ENCODE measurements around the gene B4GALT2.

Gene B4GALT2

GRCh38 chr1:43969746-43970466, 9.1 kb upstream of the B4GALT2 start, which contains the start of gene DPH2:
Gene DPH2, plus strand, starts transcription at chr1:43970010. Its CDS starts 166 bp downstream, at chr1:43970176.
- Mint-ChIP-seq H3K36me3 (peaks cover 10% of the 10 kb centered on the region), H3K4me3 (peak within 1 kb of the TSS; percentile 91), H3K27me3 (no peaks in the 10 kb centered on the region), H3K4me1 (peaks cover 40% of the 10 kb centered on the region), H3K9me3 (no peaks in the 10 kb centered on the region), H3K27ac (peak within 1 kb of the TSS; percentile 71)
- peak; percentile 99 for DNase-seq
- CTCF ChIA-PET, result interaction anchor here (1.0 to 1.2 kb wide), 3 partner anchors 11 to 35 kb away, joined by 3 read pairs; no protein-coding TSS in a partner anchor

GRCh38 chr1:43970502-43970901, 8.5 kb upstream of the B4GALT2 start:
- CTCF ChIA-PET, result interaction anchor here (0.6 to 1.2 kb wide), 4 partner anchors 11 to 36 kb away, joined by 3 to 4 read pairs (median 3); no protein-coding TSS in a partner anchor
- H3K27ac Mint-ChIP-seq, result peak overlapping the region; percentile 71

GRCh38 chr1:43970911-43971310, 8.1 kb upstream of the B4GALT2 start:
- Mint-ChIP-seq H3K27me3 (no peaks in the 10 kb centered on the region), H3K27ac (peak overlapping the region; percentile 66), H3K9me3 (no peaks in the 10 kb centered on the region), H3K4me3 (peak overlapping the region; percentile 91), H3K4me1 (peaks cover 43% of the 10 kb centered on the region), H3K36me3 (peaks cover 13% of the 10 kb centered on the region)
- CTCF ChIA-PET, result interaction anchor here (0.6 to 1.2 kb wide), 3 partner anchors 12 to 25 kb away, joined by 3 to 4 read pairs (median 3); no protein-coding TSS in a partner anchor
- DNase-seq, result no peak

More at GRCh38 chr1:43970502-43970901, 8.5 kb upstream of the B4GALT2 start:
- Mint-ChIP-seq H3K9me3 (no peaks in the 10 kb centered on the region), H3K27me3 (no peaks in the 10 kb centered on the region), H3K4me1 (peaks cover 40% of the 10 kb centered on the region), H3K4me3 (peak overlapping the region; percentile 91), H3K36me3 (peaks cover 10% of the 10 kb centered on the region)
- no peak for DNase-seq

- H3K4me3 Mint-ChIP-seq, result peak overlapping the region; percentile 91
- peaks cover 48% of the 10 kb centered on the region for H3K4me1 Mint-ChIP-seq
- H3K9me3 Mint-ChIP-seq, result no peaks in the 10 kb centered on the region
- no peak for DNase-seq
- H3K27ac Mint-ChIP-seq, result no peak overlapping the region
- H3K36me3 Mint-ChIP-seq, result peaks cover 17% of the 10 kb centered on the region
- no peaks in the 10 kb centered on the region for H3K27me3 Mint-ChIP-seq
- CTCF ChIA-PET, result interaction anchor here (0.6 kb wide), 2 partner anchors 22 to 74 kb away, joined by 4 read pairs; no protein-coding TSS in a partner anchor
Measured at GRCh38 chr1:43971336-43971980, 7.6 kb upstream of the B4GALT2 start.

GRCh38 chr1:43973981-43974442, 5.0 kb upstream of the B4GALT2 start:
- H3K4me1 Mint-ChIP-seq, result peaks cover 68% of the 10 kb centered on the region
- H3K9me3 Mint-ChIP-seq, result no peaks in the 10 kb centered on the region
- peaks cover 35% of the 10 kb centered on the region for H3K36me3 Mint-ChIP-seq
- DNase-seq, result no peak
- CTCF ChIA-PET, result interaction anchor here (2.2 kb wide), 1 partner anchor 39 kb away, joined by 15 read pairs; no protein-coding TSS in a partner anchor
- H3K27me3 Mint-ChIP-seq, result peaks cover 4% of the 10 kb centered on the region
- peak overlapping the region; percentile 91 for H3K27ac Mint-ChIP-seq
- peak overlapping the region; percentile 75 for H3K4me3 Mint-ChIP-seq

GRCh38 chr1:43974443-43975248, 4.4 kb upstream of the B4GALT2 start, which contains the start of gene ATP6V0B:
Gene ATP6V0B, plus strand, starts transcription at chr1:43974960. Its CDS starts 81 bp downstream, at chr1:43975041.
- peaks cover 35% of the 10 kb centered on the region for H3K36me3 Mint-ChIP-seq
- DNase-seq, result peak; percentile 97

GRCh38 chr1:43975249-43975961, 3.6 kb upstream of the B4GALT2 start:
- H3K4me1 Mint-ChIP-seq, result peaks cover 62% of the 10 kb centered on the region
- H3K27ac Mint-ChIP-seq, result peak overlapping the region; percentile 91
- peak overlapping the region; percentile 75 for H3K4me3 Mint-ChIP-seq
- CTCF ChIA-PET, result interaction anchor here (0.7 to 2.2 kb wide), 4 partner anchors 15 to 41 kb away, joined by 3 to 15 read pairs (median 4); no protein-coding TSS in a partner anchor
- DNase-seq, result peak; percentile 75
- peaks cover 11% of the 10 kb centered on the region for H3K27me3 Mint-ChIP-seq
- no peaks in the 10 kb centered on the region for H3K9me3 Mint-ChIP-seq
- peaks cover 36% of the 10 kb centered on the region for H3K36me3 Mint-ChIP-seq

More at GRCh38 chr1:43974443-43975248, 4.4 kb upstream of the B4GALT2 start, which contains the start of gene ATP6V0B:
- CTCF ChIA-PET, result interaction anchor here (0.9 to 2.2 kb wide), 2 partner anchors 38 to 40 kb away, joined by 4 to 15 read pairs; no protein-coding TSS in a partner anchor
- Mint-ChIP-seq H3K4me3 (peak within 1 kb of the TSS; percentile 75), H3K4me1 (peaks cover 63% of the 10 kb centered on the region), H3K9me3 (no peaks in the 10 kb centered on the region), H3K27ac (peak within 1 kb of the TSS; percentile 91), H3K27me3 (peaks cover 5% of the 10 kb centered on the region)

GRCh38 chr1:43976045-43976444, 3.0 kb upstream of the B4GALT2 start:
- peaks cover 11% of the 10 kb centered on the region for H3K27me3 Mint-ChIP-seq
- peaks cover 60% of the 10 kb centered on the region for H3K4me1 Mint-ChIP-seq
- peak overlapping the region; percentile 91 for H3K27ac Mint-ChIP-seq
- peaks cover 36% of the 10 kb centered on the region for H3K36me3 Mint-ChIP-seq
- no peak for DNase-seq
- peak overlapping the region; percentile 75 for H3K4me3 Mint-ChIP-seq
- CTCF ChIA-PET, result interaction anchor here (0.7 to 2.2 kb wide), 3 partner anchors 14 to 41 kb away, joined by 3 to 15 read pairs (median 3); no protein-coding TSS in a partner anchor
- H3K9me3 Mint-ChIP-seq, result no peaks in the 10 kb centered on the region

GRCh38 chr1:43976890-43977289, 2.1 kb upstream of the B4GALT2 start:
- Mint-ChIP-seq H3K27me3 (peaks cover 11% of the 10 kb centered on the region), H3K36me3 (peaks cover 36% of the 10 kb centered on the region), H3K4me3 (peak overlapping the region; percentile 75), H3K9me3 (no peaks in the 10 kb centered on the region), H3K27ac (no peak overlapping the region), H3K4me1 (peaks cover 56% of the 10 kb centered on the region)
- CTCF ChIA-PET, result interaction anchor here (1.2 kb wide), 1 partner anchor 31 kb away, joined by 4 read pairs; no protein-coding TSS in a partner anchor
- no peak for DNase-seq

GRCh38 chr1:43977376-43978263, 1.4 kb upstream of the B4GALT2 start:
- H3K27ac Mint-ChIP-seq, result no peak overlapping the region
- CTCF ChIA-PET, result interaction anchor here (1.0 to 1.2 kb wide), 2 partner anchors 29 to 32 kb away, joined by 3 to 4 read pairs; no protein-coding TSS in a partner anchor
- peaks cover 56% of the 10 kb centered on the region for H3K4me1 Mint-ChIP-seq
- H3K9me3 Mint-ChIP-seq, result no peaks in the 10 kb centered on the region
- peaks cover 36% of the 10 kb centered on the region for H3K36me3 Mint-ChIP-seq
- no peak for DNase-seq
- peak overlapping the region; percentile 75 for H3K4me3 Mint-ChIP-seq
- H3K27me3 Mint-ChIP-seq, result peaks cover 11% of the 10 kb centered on the region

- Mint-ChIP-seq H3K9me3 (no peaks in the 10 kb centered on the region), H3K36me3 (peaks cover 31% of the 10 kb centered on the region), H3K27ac (no peak overlapping the region), H3K4me1 (peaks cover 54% of the 10 kb centered on the region), H3K4me3 (peak overlapping the region; percentile 75), H3K27me3 (peaks cover 11% of the 10 kb centered on the region)
- CTCF ChIA-PET, result interaction anchor here (1.0 to 1.2 kb wide), 2 partner anchors 28 to 32 kb away, joined by 3 to 4 read pairs; no protein-coding TSS in a partner anchor
- DNase-seq, result no peak
Measured at GRCh38 chr1:43978264-43978550, 803 bp upstream of the B4GALT2 start.

- Mint-ChIP-seq H3K36me3 (peaks cover 27% of the 10 kb centered on the region), H3K27ac (no peak overlapping the region), H3K4me3 (no peak overlapping the region), H3K4me1 (peaks cover 44% of the 10 kb centered on the region), H3K27me3 (peaks cover 11% of the 10 kb centered on the region), H3K9me3 (no peaks in the 10 kb centered on the region)
- no peak for DNase-seq
- CTCF ChIA-PET, result no interaction called here
Measured at GRCh38 chr1:43979261-43979527, 184 bp downstream of the B4GALT2 start.

All from activated naive CD4-positive, alpha-beta T cell treated with anti-CD3 and anti-CD28 coated beads, Interleukin-2, amount 10 ng/mL, durations not matched to agents 7 days and 5 days (primary cell).